Measurements from ENCODE around the gene IL9.
"Not testable (repeated sequence)": the region's sequence is repeated elsewhere in the genome, so short reads cannot be mapped to it uniquely, and the experiment has no call there.

IL9 gene

GRCh38 chr5:135871268-135871915 is 24.2 kb downstream of the IL9 start:
- Histone ChIP-seq H3K27ac (no peak overlapping the region), H3K4me3 (no peak overlapping the region)

GRCh38 chr5:135869935-135870334 is 25.7 kb downstream of the IL9 start:
- Histone ChIP-seq H3K4me3 (no peak overlapping the region), H3K27ac (no peak overlapping the region)

- H3K27ac ChIP-seq, result no peak overlapping the region
- no peak overlapping the region for H3K4me3 ChIP-seq
These were observed 26.4 kb downstream of the IL9 start for GRCh38 chr5:135869276-135869675.

- Histone ChIP-seq H3K27ac (no peak overlapping the region), H3K4me3 (no peak overlapping the region)
These were observed 27.0 kb downstream of the IL9 start for GRCh38 chr5:135868681-135869080.

DNA sequence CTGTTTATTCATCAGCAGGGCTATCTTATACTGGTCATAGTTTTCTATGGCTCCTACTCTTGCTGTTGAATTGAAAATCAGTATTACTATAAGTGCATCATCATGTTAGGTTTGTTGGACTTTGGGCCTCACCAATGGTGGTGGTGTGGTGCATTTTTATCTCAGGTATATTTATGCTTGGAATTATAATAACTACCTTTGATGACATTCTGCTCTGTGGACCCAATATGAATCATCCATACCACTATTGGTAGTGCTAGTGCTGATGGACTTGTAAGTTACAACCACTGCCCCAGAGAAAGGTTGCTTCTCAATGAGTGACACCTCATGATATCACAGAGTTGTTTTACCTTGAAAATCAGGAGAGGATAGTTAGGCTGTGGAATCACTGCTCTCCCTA is 28.0 kb downstream of the IL9 start:
- Histone ChIP-seq H3K27ac (no peak overlapping the region), H3K4me3 (no peak overlapping the region)

GRCh38 chr5:135866016-135866415 is 29.6 kb downstream of the IL9 start:
- H3K27ac ChIP-seq, result no peak overlapping the region
- H3K4me3 ChIP-seq, result no peak overlapping the region

DNA sequence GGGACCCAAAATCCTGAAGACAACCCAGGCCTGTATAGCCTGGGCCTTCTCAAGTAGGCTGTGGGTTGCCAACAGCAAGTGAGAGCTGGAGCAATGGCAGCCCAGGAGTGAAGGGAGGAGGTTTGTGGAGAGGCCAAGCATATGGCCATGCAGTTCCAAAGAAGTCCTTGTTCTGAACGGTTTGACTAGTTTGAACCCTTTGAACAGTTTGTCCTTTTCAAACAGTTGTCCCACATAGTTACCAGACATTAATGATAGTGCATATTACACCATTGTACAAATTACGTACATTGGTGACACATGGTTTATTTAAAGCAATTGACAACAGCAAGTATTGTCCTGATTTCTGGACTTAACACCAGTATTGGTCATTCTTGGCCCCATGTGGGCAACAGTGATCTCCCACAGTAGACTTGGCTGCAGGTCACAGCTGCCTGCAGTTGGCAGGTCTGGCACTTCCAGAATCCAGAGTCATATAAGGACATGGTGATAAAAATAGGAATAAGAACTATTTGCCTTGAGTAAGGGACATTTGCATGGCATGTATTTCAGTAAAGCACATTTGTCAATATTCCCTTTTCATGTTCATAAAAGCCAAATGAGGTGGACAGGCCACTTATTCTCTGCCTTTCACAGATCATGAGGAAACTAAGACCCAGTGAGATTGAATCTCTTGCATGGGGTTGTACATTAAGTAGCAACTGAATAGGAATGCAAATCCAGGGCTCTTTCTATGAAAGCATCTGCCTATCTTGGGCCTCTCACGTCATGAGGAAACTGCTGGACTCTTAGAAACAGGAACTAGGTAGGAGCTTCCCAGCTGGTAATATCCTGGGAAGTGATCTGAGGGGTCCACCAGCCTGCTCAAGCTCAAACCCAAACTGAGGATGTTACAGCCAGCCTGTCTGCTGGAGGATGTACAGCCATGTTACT is 30.9 kb downstream of the IL9 start:
- Histone ChIP-seq H3K27ac (no peak overlapping the region), H3K4me3 (no peak overlapping the region)

- H3K4me3 ChIP-seq, result no peak overlapping the region
- no peak overlapping the region for H3K27ac ChIP-seq
These were observed 32.9 kb downstream of the IL9 start for GRCh38 chr5:135862744-135863143.

- no peak overlapping the region for H3K4me3 ChIP-seq
- H3K27ac ChIP-seq, result no peak overlapping the region
These were observed 33.6 kb downstream of the IL9 start for GRCh38 chr5:135862086-135862485.

DNA sequence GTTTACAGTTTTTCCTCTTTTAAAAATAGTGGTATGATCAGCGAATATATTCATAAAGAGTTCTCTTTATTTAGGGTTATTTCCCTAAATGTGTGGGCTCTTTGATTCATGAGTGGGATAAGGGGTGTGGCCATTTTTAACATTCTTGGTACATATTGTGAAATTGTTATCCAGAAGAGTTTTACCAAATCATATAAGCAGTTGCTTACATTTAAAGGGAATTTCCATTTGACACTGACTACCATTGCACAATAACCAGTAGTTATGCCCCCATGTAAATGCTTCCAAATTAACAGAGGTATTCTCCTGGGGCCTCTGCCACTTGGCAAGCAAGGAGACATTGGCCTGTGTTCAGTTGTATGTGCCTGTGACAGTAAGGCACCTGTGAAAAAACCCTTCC is 34.0 kb downstream of the IL9 start:
- no peak overlapping the region for H3K27ac ChIP-seq
- no peak overlapping the region for H3K4me3 ChIP-seq

GRCh38 chr5:135859641-135860040 is 36.0 kb downstream of the IL9 start:
- H3K27ac ChIP-seq, result no peak overlapping the region

GRCh38 chr5:135859186-135859585 is 36.5 kb downstream of the IL9 start:
- H3K4me3 ChIP-seq, H3K27ac ChIP-seq: not testable (repeated sequence)

More at GRCh38 chr5:135859641-135860040, 36.0 kb downstream of the IL9 start:
- no peak overlapping the region for H3K4me3 ChIP-seq

GRCh38 chr5:135857630-135858311 is 37.9 kb downstream of the IL9 start:
- H3K4me3 ChIP-seq, result no peak overlapping the region
- H3K27ac ChIP-seq, result no peak overlapping the region

GRCh38 chr5:135851915-135852845 is 43.5 kb downstream of the IL9 start:
- Histone ChIP-seq H3K27ac (no peak overlapping the region), H3K4me3 (no peak overlapping the region)

- no peak overlapping the region for H3K27ac ChIP-seq
- no peak overlapping the region for H3K4me3 ChIP-seq
These were observed 44.3 kb downstream of the IL9 start for GRCh38 chr5:135851186-135851914.

GRCh38 chr5:135850671-135851070 is 45.0 kb downstream of the IL9 start:
- no peak overlapping the region for H3K27ac ChIP-seq

GRCh38 chr5:135850231-135850630 is 45.4 kb downstream of the IL9 start:
- no peak overlapping the region for H3K4me3 ChIP-seq
- H3K27ac ChIP-seq, result no peak overlapping the region

More at GRCh38 chr5:135850671-135851070, 45.0 kb downstream of the IL9 start:
- H3K4me3 ChIP-seq, result no peak overlapping the region

- no peak overlapping the region for H3K27ac ChIP-seq
These were observed 47.7 kb downstream of the IL9 start for GRCh38 chr5:135847976-135848375.

GRCh38 chr5:135846311-135846710 is 49.3 kb downstream of the IL9 start:
- Histone ChIP-seq H3K4me3 (no peak overlapping the region), H3K27ac (no peak overlapping the region)

More at GRCh38 chr5:135847976-135848375, 47.7 kb downstream of the IL9 start:
- H3K4me3 ChIP-seq, result no peak overlapping the region
